IPS DF 19.7 (cell line): Measurements from ENCODE around the gene UNC79.

Experiments
- DNase-seq: peaks from one replicate; pipeline ENCODE4 v3.0.0-alpha.2; 2013; ENCODE audit warnings: low read depth, low spot score

UNC79 gene

GRCh38 chr14:93657875-93658274, 227.1 kb downstream of the UNC79 start:
- DNase-seq, result no peak

- DNase-seq, result no peak
Observed at GRCh38 chr14:93663317-93663716, 232.6 kb downstream of the UNC79 start.

- no peak for DNase-seq
Observed at GRCh38 chr14:93665169-93665568, 234.4 kb downstream of the UNC79 start.

- DNase-seq, result no peak
Observed at GRCh38 chr14:93669632-93670031, 238.9 kb downstream of the UNC79 start.

- no peak for DNase-seq
Observed at GRCh38 chr14:93674343-93674742, 243.6 kb downstream of the UNC79 start.

- DNase-seq, result no peak
Observed at GRCh38 chr14:93675651-93676050, 244.9 kb downstream of the UNC79 start.

GRCh38 chr14:93676416-93676958, 245.7 kb downstream of the UNC79 start:
- DNase-seq, result no peak

- no peak for DNase-seq
Observed at GRCh38 chr14:93682459-93682858, 251.7 kb downstream of the UNC79 start.

- peak; percentile 87 for DNase-seq
Observed at GRCh38 chr14:93683226-93683625, 252.5 kb downstream of the UNC79 start.

- no peak for DNase-seq
Observed at GRCh38 chr14:93685121-93685895, 254.6 kb downstream of the UNC79 start.

GRCh38 chr14:93686268-93686667, 255.5 kb downstream of the UNC79 start:
- no peak for DNase-seq

- peak; percentile 92 for DNase-seq
Observed at GRCh38 chr14:93688239-93688666, 257.5 kb downstream of the UNC79 start.

GRCh38 chr14:93688820-93689219, 258.1 kb downstream of the UNC79 start:
- DNase-seq, result no peak

GRCh38 chr14:93690146-93690545, 259.4 kb downstream of the UNC79 start:
- no peak for DNase-seq

- no peak for DNase-seq
Observed at GRCh38 chr14:93691042-93691780, 260.5 kb downstream of the UNC79 start.

GRCh38 chr14:93693914-93694313, 263.2 kb downstream of the UNC79 start:
- no peak for DNase-seq

GRCh38 chr14:93700928-93701327, 270.2 kb downstream of the UNC79 start:
- DNase-seq, result no peak

GRCh38 chr14:93701562-93701961, 270.8 kb downstream of the UNC79 start:
- no peak for DNase-seq

- no peak for DNase-seq
Observed at GRCh38 chr14:93702946-93703345, 272.2 kb downstream of the UNC79 start.

GRCh38 chr14:93703941-93704340, 273.2 kb downstream of the UNC79 start:
- no peak for DNase-seq

GRCh38 chr14:93705513-93706156, 274.9 kb downstream of the UNC79 start:
- DNase-seq, result no peak

- no peak for DNase-seq
Observed at GRCh38 chr14:93706360-93706955, 275.7 kb downstream of the UNC79 start.
